Trophoblast cell (in vitro differentiated cells and primary cell): ENCODE results near the gene TNNI3K.

ENCODE experiments used
- DNase-seq, 2 donors: peaks; one replicate each; pipeline ENCODE4 v3.0.0-alpha.2; 2016
- H2AFZ ChIP-seq: 2 replicates; pipeline ENCODE4 v1.6.1; 2013; ENCODE audit warnings: low read length, moderate library complexity, mild to moderate bottlenecking; ENCODE audit not compliant: insufficient read depth, poor library complexity
- H2AK5ac ChIP-seq: 2 replicates; pipeline ENCODE4 v1.6.1; 2013; ENCODE audit warnings: mild to moderate bottlenecking, low read length
- H2BK120ac ChIP-seq: 2 replicates; pipeline ENCODE4 v1.6.1; 2013; ENCODE audit warnings: low read length, mild to moderate bottlenecking, moderate library complexity; ENCODE audit not compliant: insufficient read depth, poor library complexity
- H2BK12ac ChIP-seq: 2 replicates; pipeline ENCODE4 v1.6.1; 2013; ENCODE audit warnings: mild to moderate bottlenecking, low read length, moderate library complexity
- H2BK5ac ChIP-seq: 2 replicates; pipeline ENCODE4 v1.6.1; 2013; ENCODE audit warnings: low read length, low read depth, moderate library complexity, mild to moderate bottlenecking; ENCODE audit not compliant: poor library complexity
- H3K14ac ChIP-seq: 2 replicates; pipeline ENCODE4 v1.6.1; 2013; ENCODE audit warnings: mild to moderate bottlenecking, low read length
- H3K18ac ChIP-seq: 2 replicates; pipeline ENCODE4 v1.6.1; 2013; ENCODE audit warnings: mild to moderate bottlenecking, low read length
- H3K23ac ChIP-seq: 2 replicates; pipeline ENCODE4 v1.6.1; 2013; ENCODE audit warnings: low read length
- H3K27ac ChIP-seq: 2 replicates; pipeline ENCODE4 v1.5.1; 2013; ENCODE audit warnings: low read depth, mild to moderate bottlenecking, inconsistent platforms, low read length, moderate library complexity
- H3K27me3 ChIP-seq: 2 replicates; pipeline ENCODE4 v1.6.1; 2013; ENCODE audit warnings: inconsistent platforms, mild to moderate bottlenecking, low read length, moderate library complexity; ENCODE audit not compliant: insufficient read depth
- H3K36me3 ChIP-seq, 2 experiments: 1 replicate in 1 of 2; 2 replicates in 1 of 2; pipeline ENCODE4 v1.6.1; 2013; ENCODE audit warnings: low read length in 2 of 2, mild to moderate bottlenecking in 2 of 2, moderate library complexity in 1 of 2; ENCODE audit not compliant: insufficient read depth in 2 of 2, control insufficient read depth in 1 of 2
- H3K4ac ChIP-seq: 2 replicates; pipeline ENCODE4 v1.6.1; 2013; ENCODE audit warnings: low read depth, mild to moderate bottlenecking, low read length, moderate library complexity
- H3K4me1 ChIP-seq, 2 experiments: 1 replicate in 1 of 2; 2 replicates in 1 of 2; pipeline ENCODE4 v1.6.1; 2013; ENCODE audit warnings: low read length in 2 of 2, mild to moderate bottlenecking in 2 of 2, moderate library complexity in 1 of 2; ENCODE audit not compliant: insufficient read depth in 2 of 2, control insufficient read depth in 1 of 2
- H3K4me2 ChIP-seq: 2 replicates; pipeline ENCODE4 v1.6.1; 2013; ENCODE audit warnings: inconsistent platforms, mild to moderate bottlenecking, low read length, moderate library complexity
- H3K4me3 ChIP-seq: 2 replicates; pipeline ENCODE4 v1.5.1; 2013; ENCODE audit warnings: mild to moderate bottlenecking, low read depth, low read length, inconsistent platforms
- H3K79me1 ChIP-seq: one replicate; pipeline ENCODE4 v1.6.1; 2013; ENCODE audit warnings: low read length
- H3K79me2 ChIP-seq: 2 replicates; pipeline ENCODE4 v1.6.1; 2013; ENCODE audit warnings: low read length, mild to moderate bottlenecking; ENCODE audit not compliant: control insufficient read depth, insufficient read depth, poor library complexity
- H3K9ac ChIP-seq: 2 replicates; pipeline ENCODE4 v1.6.1; 2013; ENCODE audit warnings: mild to moderate bottlenecking, low read length
- H3K9me3 ChIP-seq: 2 replicates; pipeline ENCODE4 v1.6.1; 2013; ENCODE audit warnings: low read depth, mild to moderate bottlenecking, control low read depth, inconsistent platforms, low read length; ENCODE audit not compliant: insufficient read depth
- H4K12ac ChIP-seq: 2 replicates; pipeline ENCODE4 v1.6.1; 2013; ENCODE audit warnings: low read depth, mild to moderate bottlenecking, low read length, moderate library complexity
- H4K8ac ChIP-seq: 2 replicates; pipeline ENCODE4 v1.6.1; 2013; ENCODE audit warnings: low read depth, mild to moderate bottlenecking, low read length, moderate library complexity
- H4K91ac ChIP-seq: one replicate; pipeline ENCODE4 v1.6.1; 2013; ENCODE audit warnings: low read depth, mild to moderate bottlenecking, low read length, moderate library complexity
- WGBS: extraction: QIAGEN DNeasy Blood & Tissue Kit; methylation state at CpG from one replicate; pipeline ENCODE4 v1.1.7; 2013; ENCODE audit warnings: missing lambda C conversion rate; ENCODE audit not compliant: insufficient read length, insufficient coverage; ENCODE audit errors: extremely low coverage; 5-methylcytosine and 5-hydroxymethylcytosine counted together

Gene TNNI3K

GRCh38 chr1:74485622-74486021 is 250.4 kb downstream of the TNNI3K start:
- Histone ChIP-seq H4K12ac (no peak overlapping the region), H2BK12ac (no peak overlapping the region), H3K18ac (no peak overlapping the region), H3K23ac (no peak overlapping the region), H3K27me3 (no peaks in the 10 kb centered on the region), H3K9me3 (no peaks in the 10 kb centered on the region), H3K4me1 (peaks cover 0 to 7% of the 10 kb centered on the region in 2 experiments), H3K79me2 (no peaks in the 10 kb centered on the region), H3K4ac (no peak overlapping the region), H3K4me3 (no peak overlapping the region), H3K27ac (peak overlapping the region; percentile 37), H4K91ac (peak overlapping the region; percentile 39), H2BK120ac (peak overlapping the region; percentile 15), H3K36me3 (no peaks in the 10 kb centered on the region), H2BK5ac (no peak overlapping the region), H4K8ac (no peak overlapping the region), H2AFZ (peak overlapping the region; percentile 25), H3K4me2 (no peak overlapping the region), H3K79me1 (peaks cover 3% of the 10 kb centered on the region), H3K9ac (no peak overlapping the region), H2AK5ac (peak overlapping the region; percentile 65), H3K14ac (no peak overlapping the region)
- no CpG with 5 or more reads among the region's 3 CpGs for WGBS
- DNase-seq, result no peak

DNA sequence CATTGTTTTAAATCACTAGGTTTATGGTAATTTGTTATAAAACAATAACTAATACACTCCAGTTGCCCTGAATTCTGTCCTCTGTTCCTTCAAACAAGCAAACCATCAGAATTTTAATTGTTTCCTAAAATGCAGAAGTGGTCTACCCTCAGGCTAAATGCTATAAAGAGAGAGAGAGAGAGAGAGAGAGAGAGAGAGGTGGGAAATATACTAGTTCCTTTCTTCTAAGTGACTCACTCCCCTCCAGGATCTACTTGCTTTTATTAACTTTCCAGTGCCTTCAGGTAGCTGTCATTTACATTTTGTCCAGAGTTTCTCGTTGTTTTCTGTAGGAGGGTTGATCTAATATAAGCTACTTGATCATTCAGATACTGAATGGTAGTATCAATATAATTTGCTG is 250.8 kb downstream of the TNNI3K start:
- H4K12ac ChIP-seq, result no peak overlapping the region
- no peak overlapping the region for H3K9ac ChIP-seq
- no peak overlapping the region for H2AFZ ChIP-seq
- no peaks in the 10 kb centered on the region for H3K9me3 ChIP-seq
- H2BK12ac ChIP-seq, result no peak overlapping the region
- no peak overlapping the region for H3K14ac ChIP-seq
- no peak overlapping the region for H3K4ac ChIP-seq
- no peak for DNase-seq
- H3K27me3 ChIP-seq, result no peaks in the 10 kb centered on the region
- no peak overlapping the region for H2AK5ac ChIP-seq
- peaks cover 3% of the 10 kb centered on the region for H3K79me1 ChIP-seq
- H3K4me2 ChIP-seq, result no peak overlapping the region
- H3K79me2 ChIP-seq, result no peaks in the 10 kb centered on the region
- H3K23ac ChIP-seq, result no peak overlapping the region
- WGBS, result no CpG with 5 or more reads among the region's 1 CpG
- no peak overlapping the region for H2BK5ac ChIP-seq
- H3K27ac ChIP-seq, result peak overlapping the region; percentile 37
- no peak overlapping the region for H2BK120ac ChIP-seq
- no peak overlapping the region for H3K18ac ChIP-seq
- no peak overlapping the region for H3K4me3 ChIP-seq
- H4K91ac ChIP-seq, result no peak overlapping the region
- H4K8ac ChIP-seq, result no peak overlapping the region
- H3K4me1 ChIP-seq, result peaks cover 0 to 7% of the 10 kb centered on the region in 2 experiments
- no peaks in the 10 kb centered on the region for H3K36me3 ChIP-seq

DNA sequence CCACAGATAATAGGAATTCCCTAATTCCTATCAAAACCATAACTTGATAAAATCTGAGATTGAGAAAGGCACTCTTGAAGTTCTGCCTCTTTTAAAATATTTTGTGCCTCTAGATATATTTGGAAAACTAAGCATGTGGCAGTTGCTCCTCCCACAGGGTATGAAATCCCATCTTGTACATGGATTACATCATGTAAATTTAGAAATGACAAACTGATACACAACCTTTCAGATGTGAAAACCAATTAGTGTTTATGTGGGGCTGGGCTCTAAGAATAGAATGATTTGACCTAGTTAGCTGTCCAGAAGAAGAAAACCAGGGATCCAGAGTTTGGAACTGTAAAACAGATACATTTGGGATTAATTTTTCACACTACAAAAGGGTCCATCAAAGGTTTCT is 261.5 kb downstream of the TNNI3K start:
- no peak overlapping the region for H3K27ac ChIP-seq
- H2BK120ac ChIP-seq, result no peak overlapping the region
- no peaks in the 10 kb centered on the region for H3K79me1 ChIP-seq
- H2BK5ac ChIP-seq, result no peak overlapping the region
- no peak for DNase-seq
- no peak overlapping the region for H3K14ac ChIP-seq
- no peaks in the 10 kb centered on the region for H3K9me3 ChIP-seq
- H3K9ac ChIP-seq, result no peak overlapping the region
- no peak overlapping the region for H3K4ac ChIP-seq
- H3K36me3 ChIP-seq, result no peaks in the 10 kb centered on the region
- no peak overlapping the region for H3K4me3 ChIP-seq
- H2BK12ac ChIP-seq, result no peak overlapping the region
- H4K8ac ChIP-seq, result no peak overlapping the region
- H3K23ac ChIP-seq, result no peak overlapping the region
- no peak overlapping the region for H2AK5ac ChIP-seq
- H3K27me3 ChIP-seq, result no peaks in the 10 kb centered on the region
- no peak overlapping the region for H2AFZ ChIP-seq
- H3K4me2 ChIP-seq, result no peak overlapping the region
- no peak overlapping the region for H4K12ac ChIP-seq
- no peaks in the 10 kb centered on the region for H3K4me1 ChIP-seq
- H3K79me2 ChIP-seq, result no peaks in the 10 kb centered on the region
- no peak overlapping the region for H4K91ac ChIP-seq
- H3K18ac ChIP-seq, result no peak overlapping the region

DNA sequence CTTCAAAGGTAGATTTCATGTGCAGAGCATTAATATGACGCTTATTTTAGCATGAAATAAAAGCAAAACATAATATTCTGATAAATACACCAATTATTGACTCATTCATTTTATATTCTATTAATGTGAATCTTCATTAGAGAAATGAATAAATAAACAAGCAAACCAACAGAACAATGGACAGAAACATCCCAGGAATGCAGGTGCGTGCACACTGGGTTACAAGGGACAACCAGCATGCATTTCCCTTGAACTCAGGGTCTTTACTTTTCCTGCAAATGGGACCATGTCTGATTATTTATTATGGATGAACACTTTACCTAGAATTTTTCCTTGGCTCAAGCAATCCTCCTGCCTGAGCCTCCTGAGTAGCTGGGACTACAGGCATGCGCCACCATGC is 263.7 kb downstream of the TNNI3K start:
- no peaks in the 10 kb centered on the region for H3K4me1 ChIP-seq
- H3K18ac ChIP-seq, result no peak overlapping the region
- no peak for DNase-seq
- H3K4me2 ChIP-seq, result no peak overlapping the region
- no peaks in the 10 kb centered on the region for H3K79me2 ChIP-seq
- H2AK5ac ChIP-seq, result no peak overlapping the region
- no peak overlapping the region for H3K27ac ChIP-seq
- no peak overlapping the region for H3K9ac ChIP-seq
- H2BK5ac ChIP-seq, result no peak overlapping the region
- H4K12ac ChIP-seq, result no peak overlapping the region
- no peak overlapping the region for H2BK12ac ChIP-seq
- H4K91ac ChIP-seq, result no peak overlapping the region
- H3K4ac ChIP-seq, result no peak overlapping the region
- H4K8ac ChIP-seq, result no peak overlapping the region
- H3K27me3 ChIP-seq, result no peaks in the 10 kb centered on the region
- H2BK120ac ChIP-seq, result no peak overlapping the region
- H3K14ac ChIP-seq, result no peak overlapping the region
- no peak overlapping the region for H2AFZ ChIP-seq
- no peak overlapping the region for H3K4me3 ChIP-seq
- no CpG with 5 or more reads among the region's 3 CpGs for WGBS
- no peaks in the 10 kb centered on the region for H3K9me3 ChIP-seq
- no peak overlapping the region for H3K23ac ChIP-seq
- H3K36me3 ChIP-seq, result no peaks in the 10 kb centered on the region
- no peaks in the 10 kb centered on the region for H3K79me1 ChIP-seq
